Vagina (tissue), 2 donors: ENCODE measurements around the gene RTN1.

Experiments
- POLR2A ChIP-seq, 2 donors: fragments of 450-650 bp; IDR thresholded peaks; one replicate each; pipeline ENCODE4 v1.6.1; 2017; ENCODE audit warnings: antibody characterized with exemption in 2 of 2, mild to moderate bottlenecking in 2 of 2, moderate library complexity in 2 of 2
- POLR2AphosphoS5 ChIP-seq, 2 donors: sonication (generic); formaldehyde crosslinking; IDR thresholded peaks; one replicate each; pipeline ENCODE4 v1.9.0; 2017; ENCODE audit warnings: antibody characterized with exemption in 2 of 2, mild to moderate bottlenecking in 2 of 2, low read depth in 1 of 2; ENCODE audit not compliant: insufficient read depth in 1 of 2
- TF ChIP-seq, protein P1 (sequence below), 3 experiments: fragments of 450-650 bp in 2 of 3; fragments of 200-600 bp in 1 of 3; sonication (generic) in 1 of 3; IDR thresholded peaks; one replicate each; pipeline ENCODE4 v1.5.1; 2017 to 2019; ENCODE audit warnings: antibody characterized with exemption in 3 of 3, mild to moderate bottlenecking in 2 of 3, moderate library complexity in 2 of 3

DNA sequence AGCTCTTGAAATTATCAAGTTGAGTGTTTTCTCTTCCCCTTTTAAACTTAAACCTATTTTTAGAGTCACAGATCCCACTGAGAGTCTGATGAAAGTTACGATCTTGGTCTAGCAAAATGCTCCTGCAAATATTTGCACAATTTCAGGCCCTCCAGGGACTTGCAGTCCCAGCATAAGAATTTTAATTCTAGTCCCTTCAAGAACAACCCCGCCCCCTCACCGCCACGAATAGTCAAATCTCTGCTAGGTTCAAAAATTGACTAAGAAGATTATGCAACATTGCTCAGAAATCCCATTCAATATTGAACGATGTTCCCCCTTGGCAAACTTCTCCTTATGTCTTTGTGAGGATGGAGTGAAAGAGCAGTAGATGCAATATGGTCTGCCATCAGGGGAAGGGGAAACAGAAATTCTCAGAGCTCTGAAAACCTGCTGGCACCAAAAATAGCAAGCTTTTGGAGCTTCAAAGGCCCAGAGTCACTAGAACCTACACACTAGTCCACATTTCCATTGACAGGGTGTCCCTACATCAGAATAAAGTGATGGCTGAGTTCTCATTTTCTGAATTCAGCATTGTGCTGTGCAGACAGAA is 166.4 kb downstream of the RTN1 start:
- TF ChIP-seq POLR2A (IDR thresholded peaks at IDR 0.05) (no peak), POLR2AphosphoS5 (IDR thresholded peaks at IDR 0.05; ENCODE audit: insufficient read depth in 1 of 2, low read depth in 1 of 2) (no peak)
- TF ChIP-seq, protein P1, sequence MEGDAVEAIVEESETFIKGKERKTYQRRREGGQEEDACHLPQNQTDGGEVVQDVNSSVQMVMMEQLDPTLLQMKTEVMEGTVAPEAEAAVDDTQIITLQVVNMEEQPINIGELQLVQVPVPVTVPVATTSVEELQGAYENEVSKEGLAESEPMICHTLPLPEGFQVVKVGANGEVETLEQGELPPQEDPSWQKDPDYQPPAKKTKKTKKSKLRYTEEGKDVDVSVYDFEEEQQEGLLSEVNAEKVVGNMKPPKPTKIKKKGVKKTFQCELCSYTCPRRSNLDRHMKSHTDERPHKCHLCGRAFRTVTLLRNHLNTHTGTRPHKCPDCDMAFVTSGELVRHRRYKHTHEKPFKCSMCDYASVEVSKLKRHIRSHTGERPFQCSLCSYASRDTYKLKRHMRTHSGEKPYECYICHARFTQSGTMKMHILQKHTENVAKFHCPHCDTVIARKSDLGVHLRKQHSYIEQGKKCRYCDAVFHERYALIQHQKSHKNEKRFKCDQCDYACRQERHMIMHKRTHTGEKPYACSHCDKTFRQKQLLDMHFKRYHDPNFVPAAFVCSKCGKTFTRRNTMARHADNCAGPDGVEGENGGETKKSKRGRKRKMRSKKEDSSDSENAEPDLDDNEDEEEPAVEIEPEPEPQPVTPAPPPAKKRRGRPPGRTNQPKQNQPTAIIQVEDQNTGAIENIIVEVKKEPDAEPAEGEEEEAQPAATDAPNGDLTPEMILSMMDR (IDR thresholded peaks at IDR 0.05), result no peak
